GM21619 (cell line): ENCODE results near the gene PSME3IP1.
"Not testable (repeated sequence)": the region's sequence is repeated elsewhere in the genome, so short reads cannot be mapped to it uniquely, and the experiment has no call there.

Experiments
- ATAC-seq: cut with Tn5 transposase; IDR thresholded peaks from one replicate; pipeline ENCODE4 v1.9.1; 2021; ENCODE audit not compliant: unreplicated experiment

The PSME3IP1 gene

DNA sequence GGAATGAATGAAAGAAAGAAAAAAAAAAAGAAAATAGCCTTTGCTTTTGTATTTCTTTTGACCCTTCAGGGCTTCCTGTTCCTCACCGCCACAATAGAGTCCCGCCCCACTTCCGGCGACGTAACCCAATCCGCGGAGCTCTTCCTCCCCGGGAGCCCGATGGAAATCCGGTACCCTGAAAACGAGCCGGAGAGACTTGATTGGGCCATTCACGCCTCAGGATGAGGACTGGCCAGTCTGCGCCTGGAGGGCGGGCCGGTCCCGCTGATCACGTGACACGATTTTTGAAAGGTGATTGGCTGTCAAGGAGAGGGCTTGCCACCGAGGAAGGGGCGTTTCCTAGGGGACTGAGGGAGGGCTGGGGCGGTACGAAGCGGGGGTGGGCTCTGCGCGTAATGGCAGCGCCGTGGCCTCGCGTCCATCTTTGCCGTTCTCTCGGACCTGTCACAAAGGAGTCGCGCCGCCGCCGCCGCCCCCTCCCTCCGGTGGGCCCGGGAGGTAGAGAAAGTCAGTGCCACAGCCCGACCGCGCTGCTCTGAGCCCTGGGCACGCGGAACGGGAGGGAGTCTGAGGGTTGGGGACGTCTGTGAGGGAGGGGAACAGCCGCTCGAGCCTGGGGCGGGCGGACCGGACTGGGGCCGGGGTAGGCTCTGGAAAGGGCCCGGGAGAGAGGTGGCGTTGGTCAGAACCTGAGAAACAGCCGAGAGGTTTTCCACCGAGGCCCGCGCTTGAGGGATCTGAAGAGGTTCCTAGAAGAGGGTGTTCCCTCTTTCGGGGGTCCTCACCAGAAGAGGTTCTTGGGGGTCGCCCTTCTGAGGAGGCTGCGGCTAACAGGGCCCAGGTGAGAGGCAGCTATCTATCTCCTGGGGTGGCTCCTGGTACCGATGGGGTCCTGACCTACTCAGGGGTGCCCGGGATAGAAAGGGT, at the start of gene PSME3IP1, which contains the start of gene RSPRY1:
Gene PSME3IP1 (minus strand): TSS at position 95 of the 927 bp plus-strand sequence. CDS start 12,185 bp downstream, outside the sequence.
Gene RSPRY1 (plus strand): TSS at position 385 of the 927 bp plus-strand sequence. CDS start 18,330 bp downstream, outside the sequence.
- ATAC-seq = peak; percentile 84

- ATAC-seq = no peak
These were observed 49.5 kb upstream of the PSME3IP1 start for GRCh38 chr16:57235128-57236021.

- ATAC-seq = no peak
These were observed 48.9 kb upstream of the PSME3IP1 start for GRCh38 chr16:57234707-57235092.

DNA sequence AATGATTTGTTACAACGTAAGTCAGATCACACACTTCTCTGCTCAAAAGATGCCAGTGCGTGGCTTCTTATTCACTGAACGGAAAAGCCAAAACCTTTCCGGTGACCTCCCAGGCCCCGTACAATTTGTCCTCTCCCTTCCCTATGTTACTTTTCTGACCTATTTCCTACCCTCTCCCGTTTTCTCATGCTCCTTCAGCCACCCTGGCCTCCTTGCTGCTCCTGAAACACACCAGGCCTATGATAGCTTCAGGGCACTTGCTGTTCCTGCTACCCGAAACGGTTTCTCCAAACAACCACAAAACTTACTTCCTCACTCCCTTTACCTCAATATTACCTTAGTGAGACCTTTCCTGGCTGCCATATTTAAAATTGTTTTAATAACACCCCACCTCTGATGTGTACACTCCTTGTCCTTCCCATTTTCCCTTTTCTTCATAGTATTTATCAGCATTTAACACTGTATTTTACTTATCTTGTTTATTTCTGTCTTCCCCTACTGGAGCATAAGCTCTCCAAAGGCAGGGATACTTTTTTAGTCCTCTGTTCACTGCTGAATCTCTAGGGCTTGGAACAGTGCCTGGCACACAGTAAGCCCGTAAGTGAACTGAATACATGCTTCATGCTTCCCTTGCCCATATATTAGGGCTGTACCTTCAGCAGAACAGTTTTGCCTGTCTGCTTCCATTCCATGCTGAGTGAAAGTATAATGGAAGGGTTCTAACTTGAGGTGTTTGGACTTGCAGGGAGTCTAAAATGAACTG, 48.3 kb upstream of the PSME3IP1 start:
- ATAC-seq = no peak

DNA sequence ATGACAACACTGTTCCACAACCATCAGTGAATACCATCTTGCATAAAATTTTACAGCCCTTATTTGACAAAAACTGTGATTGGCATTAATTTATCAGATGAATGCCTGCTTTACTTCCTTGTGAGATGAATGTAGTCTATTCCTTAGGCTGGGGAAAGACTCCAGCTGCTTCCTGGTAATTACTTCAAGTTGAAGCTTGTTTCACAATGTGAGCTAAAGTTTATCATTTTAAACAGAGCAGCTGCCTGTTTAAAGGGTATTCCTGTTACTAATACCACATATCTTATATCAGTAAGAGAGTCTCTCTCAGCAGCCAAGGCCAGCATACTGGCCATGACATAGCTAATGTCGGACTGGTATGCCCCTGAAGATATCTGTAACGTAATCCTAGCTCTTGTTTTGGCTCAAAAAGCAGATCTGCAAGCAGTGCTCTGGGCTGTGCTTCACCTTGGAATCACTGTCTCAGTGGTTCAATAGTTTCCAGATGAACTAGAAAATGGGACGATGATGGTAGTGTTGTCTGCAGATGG, 46.0 kb upstream of the PSME3IP1 start:
- ATAC-seq = no peak

DNA sequence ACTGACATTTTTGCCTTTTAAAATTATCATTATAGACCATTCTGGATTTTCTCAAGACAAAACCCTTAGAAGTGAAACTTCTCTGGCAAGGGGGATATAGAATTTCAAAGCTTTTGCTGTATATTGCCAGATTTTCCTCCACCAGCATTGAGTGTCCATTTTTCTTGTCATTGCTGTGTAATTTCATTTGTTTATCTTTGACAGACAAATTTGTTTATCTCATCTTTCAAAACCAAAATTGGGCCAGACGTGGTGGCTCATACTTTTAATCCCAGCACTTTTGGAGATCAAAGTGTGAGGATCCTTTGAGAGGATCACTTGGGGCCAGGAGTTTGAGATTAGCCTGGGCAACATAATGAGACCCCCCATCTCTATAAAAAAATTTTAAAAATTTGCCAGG, 43.2 kb upstream of the PSME3IP1 start:
- no peak for ATAC-seq

GRCh38 chr16:57226701-57227621, 41.1 kb upstream of the PSME3IP1 start:
- ATAC-seq = no peak

GRCh38 chr16:57225978-57226377, 40.1 kb upstream of the PSME3IP1 start:
- no peak for ATAC-seq

GRCh38 chr16:57224651-57225335, 39.0 kb upstream of the PSME3IP1 start:
- ATAC-seq = no peak

GRCh38 chr16:57223057-57223456, 37.2 kb upstream of the PSME3IP1 start:
- ATAC-seq = no peak

GRCh38 chr16:57216968-57217367, 31.1 kb upstream of the PSME3IP1 start:
- ATAC-seq = no peak

DNA sequence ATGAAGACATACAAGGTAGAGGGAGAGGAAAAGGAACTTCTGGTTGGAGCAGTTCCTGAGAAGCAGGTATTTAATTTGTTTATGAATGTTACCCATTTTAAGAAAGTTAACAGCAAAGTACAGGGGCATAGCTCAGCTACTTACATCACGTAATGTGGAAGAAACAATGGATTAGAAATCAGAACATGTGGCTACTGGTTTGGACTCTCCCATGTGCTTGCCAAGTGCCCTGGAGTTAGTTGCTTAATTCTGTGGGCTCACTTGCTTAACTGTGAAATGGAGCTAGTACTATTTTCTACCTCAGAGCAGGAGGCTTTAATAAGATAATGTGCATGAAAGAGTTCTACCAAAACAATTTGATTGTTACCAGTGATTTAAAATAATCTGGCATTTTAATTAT, 27.6 kb upstream of the PSME3IP1 start:
- ATAC-seq = no peak

DNA sequence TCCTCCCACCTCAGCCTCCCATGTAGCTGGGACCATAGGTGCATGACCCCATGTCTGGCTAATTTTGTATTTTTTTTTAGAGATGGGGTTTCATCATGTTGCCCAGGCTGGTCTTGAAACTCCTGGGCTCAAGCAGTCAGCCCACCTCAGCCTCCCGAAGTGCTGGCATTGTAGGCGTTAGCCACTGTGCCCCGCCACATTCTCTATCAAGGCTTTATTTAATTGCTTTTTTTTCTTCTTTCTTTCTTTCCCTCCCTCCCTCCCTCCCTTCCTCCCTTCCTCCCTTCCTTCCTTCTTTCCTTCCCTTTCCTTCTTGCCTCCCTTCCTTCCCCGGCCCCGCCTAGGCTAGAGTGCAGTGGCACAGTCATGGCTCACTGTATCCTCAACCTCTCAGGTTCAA, 23.9 kb upstream of the PSME3IP1 start:
- no peak for ATAC-seq

DNA sequence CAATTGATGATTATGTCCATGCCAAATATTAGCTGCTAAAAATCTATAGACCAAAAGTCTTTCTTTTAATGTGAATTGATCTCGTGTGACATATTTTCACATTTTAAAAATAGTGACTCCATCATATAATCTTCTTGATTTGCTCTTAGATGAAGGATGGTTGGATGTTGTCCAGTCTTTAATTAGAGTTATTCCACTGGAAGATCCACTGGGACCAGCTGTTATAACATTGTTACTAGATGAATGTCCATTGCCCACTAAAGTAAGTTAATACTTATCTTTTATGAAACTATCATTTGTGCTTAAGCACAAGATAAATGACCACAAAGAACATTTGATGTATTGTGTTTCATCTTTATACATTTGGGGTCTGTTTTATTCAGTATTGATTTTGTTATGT, 23.1 kb upstream of the PSME3IP1 start:
- no peak for ATAC-seq

GRCh38 chr16:57204675-57205074, 18.8 kb upstream of the PSME3IP1 start:
- ATAC-seq = no peak

- no peak for ATAC-seq
These were observed 17.6 kb upstream of the PSME3IP1 start for GRCh38 chr16:57203451-57203850.

DNA sequence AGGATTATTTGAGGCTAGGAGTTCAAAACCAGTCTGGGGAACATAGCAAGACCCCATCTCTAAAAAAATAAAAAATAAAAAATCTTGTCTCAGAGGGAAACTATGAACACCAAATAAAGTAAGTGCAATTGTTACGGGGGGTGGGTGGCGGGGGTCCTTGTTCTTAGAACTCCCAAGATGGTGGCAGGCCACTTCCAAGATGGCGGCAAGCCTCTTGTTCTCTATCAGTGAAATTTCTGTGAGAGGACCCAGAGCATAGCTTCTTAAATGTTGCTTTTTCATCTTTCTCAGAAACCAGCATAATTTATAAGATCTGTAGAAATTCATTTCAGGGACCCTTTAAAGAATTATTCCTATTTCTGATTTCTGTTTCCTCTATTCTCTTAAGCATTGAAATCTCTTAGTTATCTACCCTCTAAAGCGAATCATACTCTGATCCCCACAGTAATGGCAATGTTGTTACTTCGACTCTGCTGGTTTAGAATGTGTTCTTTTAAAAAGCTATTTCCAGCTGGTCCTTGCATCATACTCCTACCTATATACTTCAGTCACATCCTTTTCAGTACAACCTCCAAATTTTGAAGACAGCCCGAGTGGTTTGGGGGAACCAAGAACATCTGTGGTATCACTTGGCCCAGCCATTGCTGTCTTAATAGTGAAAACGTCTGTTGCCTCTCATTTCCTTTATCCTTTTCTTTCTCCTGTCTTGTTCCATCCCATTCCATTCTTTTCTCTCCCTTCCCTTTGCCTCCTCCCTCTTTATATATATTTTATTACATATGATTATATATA, 16.5 kb upstream of the PSME3IP1 start:
- no peak for ATAC-seq

GRCh38 chr16:57200926-57201325, 15.1 kb upstream of the PSME3IP1 start:
- not testable (repeated sequence) for ATAC-seq
